ENCODE data around the gene TRMT61A. TPM values are rescaled to one million over a fixed set of nuclear protein-coding genes. Genes with fewer than 3 reads are reported as not detected.
A peak's percentile ranks its signal among the peaks of the same experiment; 100 is the strongest.

The TRMT61A gene
- total RNA-seq, 1 experiment from 2014 or later: 15.5 TPM

DNA sequence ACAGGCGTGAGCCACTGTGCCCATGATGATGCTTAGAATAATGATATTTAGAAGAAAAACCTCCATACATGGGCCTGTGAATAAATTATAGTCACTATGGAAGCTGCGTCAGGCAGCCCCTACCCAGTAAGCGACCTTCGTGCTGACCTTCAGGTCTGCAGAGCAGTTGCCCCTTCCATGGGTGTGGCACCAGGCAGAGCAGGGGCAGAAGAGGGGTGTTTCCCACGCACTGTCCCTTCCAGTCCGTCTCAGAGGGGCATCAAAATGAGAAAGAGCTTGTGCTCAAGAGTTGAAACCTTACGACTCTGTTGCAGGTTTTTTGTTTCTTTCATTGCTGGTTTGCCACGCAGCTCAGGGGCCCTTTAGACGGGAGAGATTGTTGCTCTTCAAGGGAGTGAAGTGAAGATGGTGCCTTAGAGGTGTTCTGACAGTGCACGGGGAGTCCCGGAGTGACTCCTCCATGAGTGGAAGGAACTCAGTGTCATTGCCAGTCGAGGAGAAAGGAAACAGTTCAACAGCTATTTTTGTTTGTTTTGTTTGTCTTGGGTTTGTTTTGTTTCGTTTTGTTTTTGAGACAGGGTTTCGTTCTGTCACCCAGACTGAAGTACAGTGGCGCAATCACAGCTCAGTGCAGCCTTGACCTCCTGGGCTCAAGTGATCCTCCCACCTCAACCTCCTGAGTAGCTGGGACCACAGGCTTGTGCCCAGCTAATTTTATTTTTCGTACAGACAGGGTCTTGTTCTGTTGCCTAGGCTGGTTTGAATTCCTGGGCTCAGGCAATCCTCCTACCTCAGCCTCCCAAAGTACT lies 20.3 kb upstream of the TRMT61A start:
- CTCF ChIA-PET: interaction anchor here (0.9 to 2.9 kb wide), 5 partner anchors 8 to 431 kb away, joined by 3 to 16 read pairs (median 6); partner anchors contain the start of gene CKB
- TF ChIP-seq ETV6 (CRISPR knock-in tag; IDR thresholded peaks at IDR 0.05): no peak
- TF ChIP-seq TCF7 (CRISPR knock-in tag; IDR thresholded peaks at IDR 0.05; ENCODE audit: low read depth): no peak
- TF ChIP-seq, protein P1, sequence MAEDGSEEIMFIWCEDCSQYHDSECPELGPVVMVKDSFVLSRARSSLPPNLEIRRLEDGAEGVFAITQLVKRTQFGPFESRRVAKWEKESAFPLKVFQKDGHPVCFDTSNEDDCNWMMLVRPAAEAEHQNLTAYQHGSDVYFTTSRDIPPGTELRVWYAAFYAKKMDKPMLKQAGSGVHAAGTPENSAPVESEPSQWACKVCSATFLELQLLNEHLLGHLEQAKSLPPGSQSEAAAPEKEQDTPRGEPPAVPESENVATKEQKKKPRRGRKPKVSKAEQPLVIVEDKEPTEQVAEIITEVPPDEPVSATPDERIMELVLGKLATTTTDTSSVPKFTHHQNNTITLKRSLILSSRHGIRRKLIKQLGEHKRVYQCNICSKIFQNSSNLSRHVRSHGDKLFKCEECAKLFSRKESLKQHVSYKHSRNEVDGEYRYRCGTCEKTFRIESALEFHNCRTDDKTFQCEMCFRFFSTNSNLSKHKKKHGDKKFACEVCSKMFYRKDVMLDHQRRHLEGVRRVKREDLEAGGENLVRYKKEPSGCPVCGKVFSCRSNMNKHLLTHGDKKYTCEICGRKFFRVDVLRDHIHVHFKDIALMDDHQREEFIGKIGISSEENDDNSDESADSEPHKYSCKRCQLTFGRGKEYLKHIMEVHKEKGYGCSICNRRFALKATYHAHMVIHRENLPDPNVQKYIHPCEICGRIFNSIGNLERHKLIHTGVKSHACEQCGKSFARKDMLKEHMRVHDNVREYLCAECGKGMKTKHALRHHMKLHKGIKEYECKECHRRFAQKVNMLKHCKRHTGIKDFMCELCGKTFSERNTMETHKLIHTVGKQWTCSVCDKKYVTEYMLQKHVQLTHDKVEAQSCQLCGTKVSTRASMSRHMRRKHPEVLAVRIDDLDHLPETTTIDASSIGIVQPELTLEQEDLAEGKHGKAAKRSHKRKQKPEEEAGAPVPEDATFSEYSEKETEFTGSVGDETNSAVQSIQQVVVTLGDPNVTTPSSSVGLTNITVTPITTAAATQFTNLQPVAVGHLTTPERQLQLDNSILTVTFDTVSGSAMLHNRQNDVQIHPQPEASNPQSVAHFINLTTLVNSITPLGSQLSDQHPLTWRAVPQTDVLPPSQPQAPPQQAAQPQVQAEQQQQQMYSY (CRISPR knock-in tag; IDR thresholded peaks at IDR 0.05): no peak
- no peak for TF ChIP-seq TEAD1 (CRISPR knock-in tag; IDR thresholded peaks at IDR 0.05)
- TF ChIP-seq, protein P2, sequence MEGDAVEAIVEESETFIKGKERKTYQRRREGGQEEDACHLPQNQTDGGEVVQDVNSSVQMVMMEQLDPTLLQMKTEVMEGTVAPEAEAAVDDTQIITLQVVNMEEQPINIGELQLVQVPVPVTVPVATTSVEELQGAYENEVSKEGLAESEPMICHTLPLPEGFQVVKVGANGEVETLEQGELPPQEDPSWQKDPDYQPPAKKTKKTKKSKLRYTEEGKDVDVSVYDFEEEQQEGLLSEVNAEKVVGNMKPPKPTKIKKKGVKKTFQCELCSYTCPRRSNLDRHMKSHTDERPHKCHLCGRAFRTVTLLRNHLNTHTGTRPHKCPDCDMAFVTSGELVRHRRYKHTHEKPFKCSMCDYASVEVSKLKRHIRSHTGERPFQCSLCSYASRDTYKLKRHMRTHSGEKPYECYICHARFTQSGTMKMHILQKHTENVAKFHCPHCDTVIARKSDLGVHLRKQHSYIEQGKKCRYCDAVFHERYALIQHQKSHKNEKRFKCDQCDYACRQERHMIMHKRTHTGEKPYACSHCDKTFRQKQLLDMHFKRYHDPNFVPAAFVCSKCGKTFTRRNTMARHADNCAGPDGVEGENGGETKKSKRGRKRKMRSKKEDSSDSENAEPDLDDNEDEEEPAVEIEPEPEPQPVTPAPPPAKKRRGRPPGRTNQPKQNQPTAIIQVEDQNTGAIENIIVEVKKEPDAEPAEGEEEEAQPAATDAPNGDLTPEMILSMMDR (IDR thresholded peaks at IDR 0.05): no peak
- Mint-ChIP-seq H3K27ac (no peak overlapping the region), H3K4me3 (no peak overlapping the region), H3K9me3 (no peaks in the 10 kb centered on the region), H3K27me3 (ENCODE audit: low read depth) (no peaks in the 10 kb centered on the region), H3K36me3 (peaks cover 15% of the 10 kb centered on the region), H3K4me1 (no peaks in the 10 kb centered on the region)
- ATAC-seq: no peak
- POLR2A ChIA-PET: no interaction called here
- no peak for DNase-seq (ENCODE audit: low spot score)

DNA sequence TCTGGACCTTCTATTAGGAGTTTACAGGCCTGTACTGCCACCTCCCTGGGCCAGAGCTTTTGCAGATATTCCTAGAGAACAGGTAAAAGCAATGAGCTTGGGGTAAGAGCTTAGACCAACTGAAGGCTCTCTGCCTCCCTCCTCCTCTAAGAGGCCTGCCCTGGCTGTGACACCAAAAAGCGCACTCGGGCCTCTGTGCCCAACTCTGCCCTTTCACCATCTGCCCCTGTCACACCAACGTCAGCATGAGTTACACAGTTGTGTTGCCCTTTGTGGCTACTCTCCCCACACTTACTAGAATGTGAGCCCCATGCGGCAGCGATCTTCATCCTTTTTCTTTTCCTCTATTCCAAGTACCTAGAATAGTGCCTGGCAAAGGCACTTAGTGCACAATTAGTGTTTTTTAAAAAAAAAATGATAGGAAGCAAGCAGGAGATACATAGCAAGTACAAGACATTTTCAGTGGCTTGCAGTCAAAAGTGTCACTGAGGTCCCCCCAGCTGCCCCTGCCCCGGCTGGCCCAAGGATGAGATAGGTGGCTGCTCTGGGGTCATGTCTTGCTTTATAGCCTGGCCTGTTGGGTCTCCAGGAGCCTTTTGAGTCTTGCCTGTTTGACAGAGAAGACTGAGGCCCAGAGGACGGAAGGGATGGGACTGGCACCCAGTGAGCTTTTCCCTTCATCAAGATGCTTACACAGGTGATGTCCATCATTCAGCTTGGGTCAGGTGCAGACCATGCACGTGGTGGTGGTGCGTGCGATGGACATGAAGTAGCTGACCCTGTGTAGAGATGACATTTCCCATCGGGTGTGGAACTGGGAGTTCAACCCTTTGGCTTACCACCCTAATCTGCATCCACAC lies 18.9 kb upstream of the TRMT61A start:
- H3K4me3 Mint-ChIP-seq: no peak overlapping the region

More for the DNA sequence above, 18.9 kb upstream of the TRMT61A start:
- ChIA-PET POLR2A (no interaction called here), CTCF (interaction anchor here (0.7 to 2.9 kb wide), 9 partner anchors 9 to 435 kb away, joined by 3 to 16 read pairs (median 6); partner anchors contain the start of genes CKB and TRMT61A)
- Mint-ChIP-seq H3K9me3 (no peaks in the 10 kb centered on the region), H3K27me3 (ENCODE audit: low read depth) (no peaks in the 10 kb centered on the region), H3K36me3 (peaks cover 4% of the 10 kb centered on the region), H3K27ac (0 out of 2 replicates have a peak overlapping the region, but pooled peaks have one; percentile 64), H3K4me1 (no peaks in the 10 kb centered on the region)
- TF ChIP-seq, protein P3, sequence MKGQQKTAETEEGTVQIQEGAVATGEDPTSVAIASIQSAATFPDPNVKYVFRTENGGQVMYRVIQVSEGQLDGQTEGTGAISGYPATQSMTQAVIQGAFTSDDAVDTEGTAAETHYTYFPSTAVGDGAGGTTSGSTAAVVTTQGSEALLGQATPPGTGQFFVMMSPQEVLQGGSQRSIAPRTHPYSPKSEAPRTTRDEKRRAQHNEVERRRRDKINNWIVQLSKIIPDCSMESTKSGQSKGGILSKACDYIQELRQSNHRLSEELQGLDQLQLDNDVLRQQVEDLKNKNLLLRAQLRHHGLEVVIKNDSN (CRISPR knock-in tag; IDR thresholded peaks at IDR 0.05): no peak
- no peak for TF ChIP-seq HMGA2 (CRISPR knock-in tag; IDR thresholded peaks at IDR 0.05)
- TF ChIP-seq PRRX2 (CRISPR knock-in tag; IDR thresholded peaks at IDR 0.05): no peak
- TF ChIP-seq, protein P4, sequence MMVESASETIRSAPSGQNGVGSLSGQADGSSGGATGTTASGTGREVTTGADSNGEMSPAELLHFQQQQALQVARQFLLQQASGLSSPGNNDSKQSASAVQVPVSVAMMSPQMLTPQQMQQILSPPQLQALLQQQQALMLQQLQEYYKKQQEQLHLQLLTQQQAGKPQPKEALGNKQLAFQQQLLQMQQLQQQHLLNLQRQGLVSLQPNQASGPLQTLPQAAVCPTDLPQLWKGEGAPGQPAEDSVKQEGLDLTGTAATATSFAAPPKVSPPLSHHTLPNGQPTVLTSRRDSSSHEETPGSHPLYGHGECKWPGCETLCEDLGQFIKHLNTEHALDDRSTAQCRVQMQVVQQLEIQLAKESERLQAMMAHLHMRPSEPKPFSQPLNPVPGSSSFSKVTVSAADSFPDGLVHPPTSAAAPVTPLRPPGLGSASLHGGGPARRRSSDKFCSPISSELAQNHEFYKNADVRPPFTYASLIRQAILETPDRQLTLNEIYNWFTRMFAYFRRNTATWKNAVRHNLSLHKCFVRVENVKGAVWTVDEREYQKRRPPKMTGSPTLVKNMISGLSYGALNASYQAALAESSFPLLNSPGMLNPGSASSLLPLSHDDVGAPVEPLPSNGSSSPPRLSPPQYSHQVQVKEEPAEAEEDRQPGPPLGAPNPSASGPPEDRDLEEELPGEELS (CRISPR knock-in tag; IDR thresholded peaks at IDR 0.05): no peak
- no peak for TF ChIP-seq TP53 (CRISPR knock-in tag; IDR thresholded peaks at IDR 0.05)
- TF ChIP-seq, protein P5, sequence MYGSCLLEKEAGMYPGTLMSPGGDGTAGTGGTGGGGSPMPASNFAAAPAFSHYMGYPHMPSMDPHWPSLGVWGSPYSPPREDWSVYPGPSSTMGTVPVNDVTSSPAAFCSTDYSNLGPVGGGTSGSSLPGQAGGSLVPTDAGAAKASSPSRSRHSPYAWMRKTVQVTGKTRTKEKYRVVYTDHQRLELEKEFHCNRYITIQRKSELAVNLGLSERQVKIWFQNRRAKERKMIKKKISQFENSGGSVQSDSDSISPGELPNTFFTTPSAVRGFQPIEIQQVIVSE (CRISPR knock-in tag; IDR thresholded peaks at IDR 0.05; ENCODE audit: borderline replicate concordance): no peak
- ATAC-seq: no peak
- no peak for DNase-seq (ENCODE audit: low spot score)
